NCI-H524 (cell line): ENCODE measurements around the gene MAML2.

Source experiments
- DNase-seq, 2 experiments: peaks; one replicate each; lab custom pipeline; 2025; lab: John Stamatoyannopoulos, UW

MAML2 gene

DNA sequence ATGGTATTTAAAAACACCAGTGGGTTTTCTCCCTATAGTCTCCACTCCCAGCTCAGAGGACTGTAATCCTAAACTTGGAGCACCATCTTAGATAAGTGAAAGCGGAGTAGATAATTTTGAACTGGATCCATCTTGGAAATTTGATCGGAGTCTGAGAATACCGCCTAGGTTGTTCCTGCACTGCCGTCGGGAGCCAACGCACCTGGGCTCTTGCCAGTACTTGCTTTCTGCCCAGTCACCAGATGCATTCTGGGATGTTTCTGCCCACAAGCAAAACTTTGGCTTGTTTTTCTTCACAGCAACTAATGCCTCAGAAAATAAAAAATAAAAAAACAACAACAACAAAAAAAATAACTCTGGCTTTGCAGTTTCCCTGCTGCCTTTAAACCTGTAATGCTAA is 306.1 kb downstream of the MAML2 start:
- DNase-seq, result no peak

DNA sequence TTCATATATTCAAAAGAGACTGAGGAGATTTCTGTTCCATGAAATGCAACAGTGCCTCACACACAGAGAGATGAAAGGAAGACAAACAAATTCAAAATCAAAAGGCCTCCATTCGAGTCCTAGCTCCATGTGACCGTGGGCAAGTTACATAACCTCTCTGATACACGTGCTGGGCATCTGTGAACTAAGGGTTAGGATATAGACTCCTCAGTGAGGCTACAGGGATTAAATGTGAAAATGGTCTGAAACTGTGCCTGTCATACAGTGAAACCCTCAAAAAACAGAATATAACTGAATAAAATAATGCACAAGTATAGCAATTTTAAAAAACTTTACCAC is 307.3 kb downstream of the MAML2 start:
- no peak for DNase-seq

DNA sequence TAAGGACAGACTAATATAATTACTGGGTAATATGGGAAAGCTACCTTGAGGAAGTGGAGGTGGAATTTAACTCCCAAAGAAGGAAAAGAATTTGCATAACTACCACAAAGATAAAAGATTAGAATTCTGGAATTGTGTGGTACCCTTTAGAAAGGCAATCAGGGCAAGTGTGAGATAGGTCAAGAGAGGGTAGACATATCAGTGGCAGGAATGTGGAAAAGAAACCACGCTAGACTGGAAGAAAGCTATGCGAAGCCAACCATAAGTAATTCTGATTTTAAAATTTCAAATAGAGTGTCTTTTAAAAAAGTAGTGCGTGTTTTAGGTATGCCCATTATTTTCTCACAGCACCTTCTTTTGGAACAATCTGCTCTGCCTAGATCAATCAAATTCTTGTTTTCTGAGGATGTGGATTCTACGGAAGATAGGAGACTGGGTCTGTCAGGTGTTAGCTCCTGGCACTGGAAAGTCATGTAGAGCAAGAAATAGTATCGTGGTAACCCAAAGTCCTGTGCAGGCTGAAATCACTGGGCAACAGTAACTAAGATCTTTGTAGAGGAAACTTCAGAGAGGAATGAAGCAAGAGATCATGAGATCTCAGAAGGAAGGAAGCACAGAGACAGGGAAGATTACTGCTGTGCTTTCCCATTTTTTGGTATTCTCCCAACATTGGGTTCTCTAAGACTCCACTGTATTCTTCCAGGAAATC is 307.8 kb downstream of the MAML2 start:
- DNase-seq, result no peak

GRCh38 chr11:96033599-96033998 is 309.4 kb downstream of the MAML2 start:
- no peak for DNase-seq

DNA sequence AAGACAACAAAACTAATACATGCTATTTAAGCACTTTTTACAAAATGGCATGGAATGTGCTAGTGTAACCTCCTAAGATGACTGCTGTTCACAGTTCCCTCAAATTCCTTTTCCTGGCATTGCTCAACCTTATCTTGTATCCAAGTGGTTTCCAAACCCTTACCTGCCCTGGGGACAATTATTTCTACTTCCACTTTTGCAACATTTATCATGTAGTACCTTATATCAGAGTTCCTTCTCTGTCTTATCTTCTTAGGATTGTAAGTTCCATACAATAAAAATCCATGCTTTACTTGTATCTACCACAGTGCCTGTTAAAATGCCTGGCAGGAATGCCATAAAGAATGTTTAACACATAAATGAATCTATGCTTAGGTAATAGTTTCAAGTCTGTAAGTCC is 309.9 kb downstream of the MAML2 start:
- no peak for DNase-seq

DNA sequence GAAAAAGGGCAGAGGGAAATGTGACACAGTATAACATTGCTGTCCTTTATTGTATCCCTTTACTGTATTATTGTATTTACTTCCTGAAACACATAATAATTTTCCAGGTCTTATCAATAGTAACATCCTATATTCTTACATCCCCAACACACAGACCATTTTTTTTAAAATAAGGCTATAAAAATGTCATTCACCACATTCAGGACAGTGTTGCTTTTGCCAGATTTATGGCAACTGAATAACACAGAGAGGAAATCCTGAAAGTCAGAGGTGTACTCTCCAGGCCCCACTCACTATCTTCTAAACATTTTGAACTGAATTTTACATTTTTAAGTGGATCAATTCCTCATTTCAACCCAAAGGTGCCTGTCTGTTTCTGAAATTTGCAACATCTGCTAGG is 314.2 kb downstream of the MAML2 start:
- no peak for DNase-seq

GRCh38 chr11:96027021-96027420 is 316.0 kb downstream of the MAML2 start:
- no peak for DNase-seq

DNA sequence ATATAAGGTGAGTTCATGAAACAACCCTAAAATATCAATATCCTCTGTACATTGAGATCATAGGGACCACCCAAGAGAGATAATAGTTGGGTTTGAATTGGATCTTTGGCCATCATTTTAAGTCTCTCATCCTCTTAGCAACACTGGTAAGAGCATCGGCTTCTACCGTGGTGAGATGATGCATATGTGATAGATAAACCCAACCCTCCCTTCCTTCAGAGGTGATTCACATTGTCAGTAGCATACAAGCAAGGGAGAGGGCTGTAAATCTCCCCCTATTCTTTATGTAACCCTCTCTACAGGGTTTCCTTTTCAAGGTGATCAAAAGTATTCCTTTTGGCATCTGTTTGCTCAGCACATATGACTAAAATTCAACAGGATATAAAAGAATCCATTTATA is 316.7 kb downstream of the MAML2 start:
- no peak for DNase-seq

- DNase-seq, result no peak
Measured at GRCh38 chr11:96024666-96025065, 318.3 kb downstream of the MAML2 start.

GRCh38 chr11:96023275-96023674 is 319.7 kb downstream of the MAML2 start:
- DNase-seq, result no peak

DNA sequence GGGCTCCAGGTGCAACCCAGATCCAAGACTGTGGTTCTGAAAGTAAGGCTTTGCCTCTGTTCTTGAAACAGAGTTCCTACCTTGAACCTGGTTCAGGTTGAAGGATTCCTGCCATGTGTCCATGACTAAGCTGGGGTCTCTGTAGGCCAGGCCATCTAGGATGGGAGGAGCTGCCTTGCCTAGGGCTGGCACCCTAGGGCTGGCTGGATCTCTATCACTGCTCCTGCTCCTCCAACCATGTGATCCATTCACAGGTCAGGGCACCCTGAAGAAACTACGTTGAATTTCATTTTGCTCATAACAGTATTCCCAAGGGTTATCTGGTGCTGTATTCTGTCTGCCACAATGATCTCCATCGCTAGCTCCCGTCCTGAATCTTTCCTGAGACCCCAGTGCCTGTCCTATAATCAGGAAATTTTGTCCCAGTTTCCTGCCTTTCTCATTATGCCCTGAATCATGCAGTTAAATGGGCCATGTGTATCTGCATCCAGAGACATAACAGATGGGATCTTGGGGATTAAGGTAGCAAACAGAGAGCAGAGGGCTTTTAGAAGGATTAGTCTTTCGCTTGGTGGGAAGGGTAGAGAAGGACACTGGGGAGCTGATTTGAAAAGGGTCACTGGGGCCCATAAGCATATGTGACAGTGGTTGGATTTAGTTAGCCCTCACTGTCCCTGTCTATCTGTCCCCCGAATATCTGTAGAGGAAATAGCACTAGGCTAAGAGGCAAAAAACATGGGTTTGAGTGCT is 320.9 kb downstream of the MAML2 start:
- peak; percentile 92 to 96 for DNase-seq

DNA sequence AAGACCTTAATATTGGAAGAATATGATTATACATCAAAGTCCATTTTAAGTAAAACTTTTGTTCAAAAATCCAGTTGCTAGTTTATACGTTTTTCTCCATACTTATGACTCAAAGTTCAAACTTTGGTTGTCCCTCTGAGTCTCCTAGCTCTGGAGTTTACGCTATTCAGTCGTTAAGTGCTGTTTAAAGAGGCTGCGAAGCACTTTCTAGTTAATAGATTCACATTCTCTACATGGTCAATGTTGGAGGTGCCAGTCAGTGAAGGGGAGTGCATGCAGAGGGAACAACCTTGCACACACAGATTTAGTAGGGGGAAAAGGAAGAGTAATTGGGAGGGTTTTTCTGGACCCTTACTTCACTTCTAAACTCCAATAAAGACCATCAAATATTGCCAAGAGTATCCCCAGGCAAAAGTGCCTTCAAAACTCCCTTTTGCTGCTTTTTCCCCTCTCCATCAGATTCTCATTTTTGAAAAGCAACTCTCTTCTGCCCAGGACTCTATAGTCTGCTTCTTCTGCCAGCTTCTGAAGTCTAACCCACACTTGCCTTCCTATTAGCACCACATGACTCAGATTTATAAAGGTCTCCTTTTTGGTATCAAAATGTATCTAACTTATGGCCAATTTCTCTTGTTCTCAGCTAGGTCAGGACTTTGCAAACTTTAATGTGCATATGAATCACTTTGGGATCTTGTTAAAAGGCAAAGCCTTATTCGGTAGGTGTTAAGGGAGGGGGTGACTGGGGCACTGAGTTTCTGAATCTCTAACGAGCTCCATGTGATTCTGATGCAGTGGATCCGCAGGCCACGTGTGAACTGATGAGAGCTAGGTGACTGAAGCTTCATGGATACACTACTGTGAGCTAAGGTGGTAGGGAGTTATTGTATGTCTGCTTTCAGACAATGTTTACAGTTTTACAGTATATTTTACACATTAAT is 322.9 kb downstream of the MAML2 start:
- DNase-seq, result no peak

- DNase-seq, result no peak
Measured at GRCh38 chr11:96019281-96019680, 323.7 kb downstream of the MAML2 start.

- no peak for DNase-seq
Measured at GRCh38 chr11:96017856-96018255, 325.1 kb downstream of the MAML2 start.

DNA sequence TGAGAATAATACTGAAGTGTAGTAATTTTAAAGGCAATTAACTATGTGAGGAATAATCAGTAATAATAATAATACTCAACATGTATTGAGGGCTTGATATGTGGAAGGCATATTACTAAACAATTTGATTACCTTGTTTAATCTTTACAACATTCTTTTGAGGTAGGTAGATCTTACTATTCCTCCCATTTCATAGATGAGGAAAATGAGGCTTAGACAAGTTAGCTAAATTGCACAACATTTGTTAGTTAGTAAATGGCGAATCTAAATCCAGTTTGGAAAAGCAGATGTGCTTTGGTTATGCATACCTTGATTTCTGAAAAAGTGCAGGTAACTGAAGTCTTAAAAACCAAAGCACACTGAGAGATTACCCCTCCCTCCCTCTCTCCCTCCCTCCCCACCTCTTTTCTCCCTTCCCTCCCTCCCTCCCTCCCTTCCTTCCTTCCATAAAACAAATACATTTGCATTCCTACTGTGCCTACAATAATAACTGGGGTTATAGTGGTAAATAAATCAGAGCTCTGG is 326.0 kb downstream of the MAML2 start:
- DNase-seq, result no peak

DNA sequence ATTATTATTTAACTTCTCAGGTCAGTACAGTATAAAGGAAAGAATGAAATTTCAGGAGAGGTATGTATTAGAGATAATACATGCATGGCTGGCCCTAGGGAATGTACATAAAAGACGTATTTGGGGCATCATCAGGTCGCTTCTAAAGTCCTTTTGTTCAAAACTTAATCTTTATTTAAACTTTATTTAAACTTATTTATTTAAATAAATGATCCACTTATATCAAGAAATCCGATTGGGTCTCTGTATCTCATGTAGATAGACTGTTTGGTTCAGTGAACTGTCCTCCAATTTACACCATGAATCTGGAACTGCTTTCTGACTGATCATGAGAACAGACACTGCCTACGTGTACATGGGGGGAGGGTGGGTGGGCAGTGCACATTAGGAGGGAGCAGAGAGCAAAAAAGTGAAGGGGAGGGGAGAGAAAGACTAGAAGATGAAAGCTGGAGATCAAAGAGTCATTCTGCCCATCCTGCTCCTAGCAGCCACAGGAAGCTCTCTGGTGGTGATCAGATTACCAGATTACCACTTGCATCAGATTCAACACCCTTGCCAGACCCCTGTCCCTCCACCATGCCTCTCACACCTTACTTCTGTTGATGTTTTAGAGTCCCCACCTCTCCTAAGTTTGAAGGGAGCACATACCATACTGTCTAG is 327.0 kb downstream of the MAML2 start:
- peak in 1 of 2 experiments; percentile 7 for DNase-seq

- no peak for DNase-seq
Measured at GRCh38 chr11:96014217-96014616, 328.8 kb downstream of the MAML2 start.

DNA sequence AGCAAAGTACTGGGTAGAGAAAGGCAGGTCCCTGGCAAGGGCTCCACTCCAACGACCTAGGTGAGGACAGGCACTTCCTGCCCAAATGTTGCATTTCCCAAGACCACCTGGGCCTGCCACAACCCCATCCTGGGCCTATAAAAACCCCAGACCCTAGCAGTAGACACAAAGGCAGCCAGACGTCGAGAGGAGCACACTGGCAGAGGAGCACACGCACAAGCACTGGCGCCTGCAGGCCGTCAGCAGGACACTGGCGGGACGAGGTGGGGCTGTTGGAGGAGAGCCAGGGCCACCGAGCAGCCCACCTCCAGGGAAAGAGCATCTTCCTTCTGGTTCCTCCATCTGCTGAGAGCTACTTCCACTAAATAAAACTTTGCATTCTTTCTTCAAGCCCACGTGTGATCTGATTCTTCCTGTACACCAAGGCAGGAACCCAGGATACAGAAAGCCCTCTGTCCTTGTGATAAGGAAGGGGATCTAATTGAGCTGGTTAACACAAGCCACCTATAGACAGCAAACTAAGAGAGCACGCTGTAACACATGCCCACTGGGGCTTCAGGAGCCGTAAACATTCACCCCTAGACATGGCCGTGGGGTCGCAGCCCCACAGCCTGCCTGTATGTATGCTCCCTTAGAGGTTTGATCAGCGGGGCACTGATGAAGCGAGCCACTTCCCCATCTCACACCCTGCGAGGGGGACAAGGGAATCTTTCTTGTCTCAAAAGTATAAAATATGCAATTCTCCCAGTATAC is 329.4 kb downstream of the MAML2 start:
- DNase-seq, result no peak

DNA sequence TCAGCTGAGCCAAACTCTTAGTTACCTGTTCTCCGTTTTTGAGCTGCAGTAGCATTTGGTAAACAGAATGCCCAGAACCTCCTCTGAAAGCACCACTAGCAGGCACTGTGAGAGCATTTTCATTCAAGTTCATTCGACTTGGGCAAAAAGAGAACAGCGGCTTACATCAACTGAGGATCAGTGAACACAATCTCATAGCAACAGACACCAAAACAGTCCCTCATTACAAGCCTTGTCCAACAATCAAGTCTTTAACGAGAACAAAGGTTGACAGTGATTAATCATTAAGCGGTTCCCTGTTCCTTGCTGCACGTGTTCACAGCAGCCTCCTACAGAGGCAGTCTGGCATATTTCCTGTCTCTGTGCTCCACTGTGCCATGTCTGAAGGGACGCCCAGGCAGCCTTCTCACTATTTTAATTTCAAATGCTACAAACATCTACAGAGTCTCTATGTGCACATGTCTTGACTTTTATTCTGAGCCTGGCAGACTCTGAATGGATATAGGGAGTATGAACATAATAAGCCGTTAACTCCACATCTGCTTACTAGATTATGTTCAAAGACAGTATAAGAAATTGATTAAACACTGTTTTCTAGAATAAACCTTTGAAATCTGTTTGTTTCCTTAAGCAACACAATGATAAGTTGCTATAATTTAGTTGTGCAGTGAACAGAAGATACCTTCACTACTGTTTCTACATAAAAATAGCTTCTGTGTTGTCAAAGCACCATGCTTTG is 330.7 kb downstream of the MAML2 start:
- DNase-seq, result peak in 1 of 2 experiments; percentile 56

GRCh38 chr11:96010683-96011082 is 332.3 kb downstream of the MAML2 start:
- DNase-seq, result no peak
